A549 (cell line): ENCODE results near the gene ANKRD29. TPM values are rescaled to one million over a fixed set of nuclear protein-coding genes. Genes with fewer than 3 reads are reported as not detected.

Source experiments
- ATAC-seq, 2 experiments: fragments of 200-7000 bp in 1 of 2; fragments of >200 bp in 1 of 2; cut with Nextera tagmentation in 1 of 2; cut with Tn5 transposase in 1 of 2; 3 replicates each; pipeline versions ENCODE4 v1.8.0 to v1.9.1; 2018 to 2020; ENCODE audit warnings: mild to moderate bottlenecking in 1 of 2, moderate library complexity in 1 of 2
- CTCF ChIA-PET: fragments of 300-600 bp; sonication (Branson Sonifier 250); formaldehyde crosslinking; extraction: SDS; loops from one replicate; lab custom pipeline; 2021; ENCODE audit warnings: antibody characterized with exemption, inconsistent platforms; lab: Yijun Ruan, JAX
- POLR2A ChIA-PET: fragments of 350-600 bp; formaldehyde crosslinking; extraction: SDS; loops from one replicate; lab custom pipeline; 2021; ENCODE audit warnings: antibody characterized with exemption, inconsistent platforms; lab: Yijun Ruan, JAX
- DNase-seq, 2 experiments: peaks; one replicate each; pipeline versions ENCODE4 v3.0.0 to v3.0.0-alpha.2; 2011 to 2016; ENCODE audit warnings: low read depth in 1 of 2, low spot score in 1 of 2
- FAIRE-seq: peaks from 2 replicates; lab custom pipeline; 2011; peaks lifted over from hg19 to GRCh38; lab: Jason Lieb, UNC
- H3K27ac ChIP-seq, 2 experiments: fragments of >200 bp; sonication (Bioruptor Twin); formaldehyde crosslinking; 3 replicates each; pipeline ENCODE4 v1.5.1; 2016 to 2017
- H3K4me1 ChIP-seq: fragments of >200 bp; sonication (Bioruptor Twin); formaldehyde crosslinking; 3 replicates; pipeline ENCODE4 v1.6.1; 2016
- H3K4me2 ChIP-seq: fragments of >200 bp; sonication (Bioruptor Twin); formaldehyde crosslinking; 3 replicates; pipeline ENCODE4 v1.6.1; 2016
- H3K4me3 ChIP-seq: fragments of >200 bp; sonication (Bioruptor Twin); formaldehyde crosslinking; 3 replicates; pipeline ENCODE4 v1.5.1; 2016
- H3K9me3 ChIP-seq: fragments of >200 bp; sonication (Bioruptor Twin); formaldehyde crosslinking; 3 replicates; pipeline ENCODE4 v1.6.1; 2016
- BCL3 ChIP-seq: fragments of >200 bp; sonication (Bioruptor Twin); formaldehyde crosslinking; IDR thresholded peaks from 3 replicates; pipeline ENCODE4 v1.6.1; 2016
- CHD2 ChIP-seq: fragments of 150-350 bp; IDR thresholded peaks from 2 replicates; pipeline ENCODE4 v1.6.1; 2014; ENCODE audit warnings: low read length; ENCODE audit not compliant: partially characterized antibody
- CTCF ChIP-seq: fragments of >200 bp; sonication (Bioruptor Twin); formaldehyde crosslinking; IDR thresholded peaks from 3 replicates; pipeline ENCODE4 v1.5.1; 2016
- E2F6 ChIP-seq: IDR thresholded peaks from 2 replicates; pipeline ENCODE4 v1.6.1; 2012; ENCODE audit warnings: low read depth, borderline replicate concordance
- EHF ChIP-seq: fragments of 250-450 bp; sonication (Bioruptor Pico); IDR thresholded peaks from 2 replicates; pipeline ENCODE4 v1.5.0; 2020; ENCODE audit warnings: mild to moderate bottlenecking
- EP300 ChIP-seq, 2 experiments: fragments of >200 bp; sonication (Bioruptor Twin); formaldehyde crosslinking; IDR thresholded peaks; 2 replicates in 1 of 2; 3 replicates in 1 of 2; pipeline ENCODE4 v1.6.1; 2016 to 2017
- HDAC2 ChIP-seq: fragments of 200-600 bp; sonication (generic); IDR thresholded peaks from 2 replicates; pipeline ENCODE4 v1.6.1; 2016
- HMGXB4 ChIP-seq: fragments of 250-450 bp; sonication (Bioruptor Pico); IDR thresholded peaks from 2 replicates; pipeline ENCODE4 v1.5.0; 2021; ENCODE audit warnings: mild to moderate bottlenecking, moderate library complexity, borderline replicate concordance
- HOXB5 ChIP-seq: fragments of 250-450 bp; sonication (Bioruptor Pico); IDR thresholded peaks from 2 replicates; pipeline ENCODE4 v1.5.0; 2020; ENCODE audit warnings: mild to moderate bottlenecking, moderate library complexity
- KDM1A ChIP-seq: fragments of 200-600 bp; sonication (generic); IDR thresholded peaks from 2 replicates; pipeline ENCODE4 v1.6.1; 2016; ENCODE audit warnings: low read depth, mild to moderate bottlenecking
- KDM5A ChIP-seq: fragments of 200-600 bp; sonication (generic); IDR thresholded peaks from 2 replicates; pipeline ENCODE4 v1.6.1; 2016; ENCODE audit warnings: antibody characterized with exemption, mild to moderate bottlenecking
- MAZ ChIP-seq: fragments of 150-350 bp; IDR thresholded peaks from 2 replicates; pipeline ENCODE4 v1.6.1; 2014; ENCODE audit warnings: antibody characterized with exemption, low read depth, low read length, borderline replicate concordance
- NPAS2 ChIP-seq: fragments of 250-450 bp; sonication (Bioruptor Pico); IDR thresholded peaks from 2 replicates; pipeline ENCODE4 v1.8.0; 2022; ENCODE audit warnings: mild to moderate bottlenecking, moderate library complexity, borderline replicate concordance
- NR3C1 ChIP-seq: fragments of >200 bp; sonication (Bioruptor Twin); formaldehyde crosslinking; IDR thresholded peaks from 3 replicates; pipeline ENCODE4 v1.6.1; 2017
- PBX3 ChIP-seq: IDR thresholded peaks from 2 replicates; pipeline ENCODE4 v1.6.1; 2012
- POLR2A ChIP-seq: IDR thresholded peaks from 2 replicates; pipeline ENCODE4 v1.6.1; 2012; ENCODE audit warnings: mild to moderate bottlenecking, low read length
- POLR2AphosphoS2 ChIP-seq: conservative IDR thresholded peaks from 2 replicates; pipeline ENCODE4 v1.6.1; 2012; ENCODE audit warnings: low read length, improper control_type of control experiment, inconsistent platforms
- RARB ChIP-seq: fragments of 250-450 bp; sonication (Bioruptor Pico); IDR thresholded peaks from 2 replicates; pipeline ENCODE4 v1.8.0; 2021; ENCODE audit warnings: mild to moderate bottlenecking, moderate library complexity
- RCOR1 ChIP-seq: fragments of 150-350 bp; IDR thresholded peaks from 2 replicates; pipeline ENCODE4 v1.6.1; 2014; ENCODE audit warnings: antibody characterized with exemption, low read length, low read depth
- REST ChIP-seq: fragments of 200-600 bp; sonication (generic); IDR thresholded peaks from 2 replicates; pipeline ENCODE4 v1.6.1; 2016; ENCODE audit warnings: antibody characterized with exemption, mild to moderate bottlenecking, moderate library complexity
- RFX5 ChIP-seq: fragments of 450-650 bp; IDR thresholded peaks from 2 replicates; pipeline ENCODE4 v1.7.1; 2014; ENCODE audit warnings: antibody characterized with exemption, mild to moderate bottlenecking, moderate library complexity
- SMC3 ChIP-seq: fragments of >200 bp; sonication (Bioruptor Twin); formaldehyde crosslinking; IDR thresholded peaks from 3 replicates; pipeline ENCODE4 v1.6.1; 2018; ENCODE audit warnings: inconsistent platforms
- TP53 ChIP-seq: fragments of 250-450 bp; sonication (Bioruptor Pico); IDR thresholded peaks from 2 replicates; pipeline ENCODE4 v1.5.0; 2021; ENCODE audit warnings: mild to moderate bottlenecking, moderate library complexity
- ZFP36 ChIP-seq: fragments of 450-650 bp; IDR thresholded peaks from 2 replicates; pipeline ENCODE4 v1.6.1; 2014; ENCODE audit warnings: borderline replicate concordance; ENCODE audit not compliant: partially characterized antibody
- ZSCAN20 ChIP-seq: fragments of 250-450 bp; sonication (Bioruptor Pico); IDR thresholded peaks from 2 replicates; pipeline ENCODE4 v1.8.0; 2022; ENCODE audit warnings: mild to moderate bottlenecking, moderate library complexity
- WGBS: methylation state at CpG from one replicate; pipeline ENCODE4 v1.1.6; 2017; ENCODE audit errors: missing lambda C conversion rate; 5-methylcytosine and 5-hydroxymethylcytosine counted together
- polyA plus RNA-seq, 4 experiments: library from polyadenylated mRNA; depleted of rRNA in 3 of 4; stranded (reverse); fragments of >200 nt; fragmentation: RNase III in 1 of 4; extraction: RNeasy Plus Mini Kit Qiagen cat#74134 plus additional on column Dnase treatment in 1 of 4; gene quantifications; 2 replicates in 3 of 4; 3 replicates in 1 of 4; pipeline ENCODE4 v1.2.3, GENCODE V29; 2011 to 2017

ANKRD29 gene
- polyA plus RNA-seq, 2 of the 4 experiments (the other 2 are of a cell fraction), result 12.4 to 25.4 TPM

GRCh38 chr18:23682472-23682871, 19.8 kb upstream of the ANKRD29 start:
- no peak overlapping the region for H3K4me2 ChIP-seq
- 100% methylated on average over 1 of the region's 1 CpG for WGBS
- peak overlapping the region; percentile 43 to 57; a peak in 4 of 6 replicates for H3K27ac ChIP-seq
- DNase-seq (no peak), FAIRE-seq (no peak), ATAC-seq (no peak)
- peaks cover 5% of the 10 kb centered on the region; the same call in 2 of the 3 replicates for H3K9me3 ChIP-seq
- POLR2A ChIA-PET, result no interaction called here
- CTCF ChIA-PET, result interaction anchor here (1.1 to 1.6 kb wide), 2 partner anchors 15 to 21 kb away, joined by 3 read pairs; no protein-coding TSS in a partner anchor
- peaks cover 12% of the 10 kb centered on the region for H3K4me1 ChIP-seq
- no peak for TF ChIP-seq MAZ
- no peak for TF ChIP-seq EP300 (IDR thresholded peaks at IDR 0.05)
- TF ChIP-seq CHD2, result no peak
- TF ChIP-seq KDM5A, result no peak
- no peak for TF ChIP-seq KDM1A
- no peak for TF ChIP-seq ZFP36
- TF ChIP-seq RFX5, result no peak
- no peak for TF ChIP-seq HOXB5
- no peak for TF ChIP-seq HDAC2
- no peak for TF ChIP-seq BCL3
- no peak for TF ChIP-seq E2F6
- TF ChIP-seq NPAS2, result no peak
- no peak for TF ChIP-seq SMC3
- TF ChIP-seq POLR2AphosphoS2, result no peak
- TF ChIP-seq POLR2A, result no peak
- TF ChIP-seq CTCF, result no peak
- TF ChIP-seq HMGXB4, result no peak
- no peak for TF ChIP-seq RCOR1
- TF ChIP-seq RARB (CRISPR knock-in tag), result no peak
- H3K4me3 ChIP-seq, result no peak overlapping the region

GRCh38 chr18:23682045-23682444, 19.3 kb upstream of the ANKRD29 start:
- 70% methylated on average over 2 of the region's 2 CpGs for WGBS
- TF ChIP-seq TP53 (CRISPR knock-in tag) (no peak), ZSCAN20 (CRISPR knock-in tag) (no peak), EHF (CRISPR knock-in tag) (no peak), RFX5 (no peak), HDAC2 (no peak), PBX3 (no peak), RCOR1 (no peak), EP300 (IDR thresholded peaks at IDR 0.05) (no peak), POLR2A (no peak), NPAS2 (no peak), NR3C1 (no peak), CTCF (no peak), REST (no peak)
- TF ChIP-seq, all 56 proteins: peak for 0
- Histone ChIP-seq H3K9me3 (peaks cover 5% of the 10 kb centered on the region; the same call in 2 of the 3 replicates), H3K27ac (peak overlapping the region; percentile 43 to 57; a peak in 4 of 6 replicates), H3K4me2 (no peak overlapping the region), H3K4me3 (no peak overlapping the region), H3K4me1 (peaks cover 12% of the 10 kb centered on the region)
- CTCF ChIA-PET, result interaction anchor here (1.1 to 1.6 kb wide), 4 partner anchors 10 to 21 kb away, joined by 3 read pairs; no protein-coding TSS in a partner anchor
- DNase-seq (no peak), FAIRE-seq (no peak), ATAC-seq (no peak)
- POLR2A ChIA-PET, result no interaction called here
